Right cardiac atrium (tissue), 5 donors: Measurements from ENCODE around the gene ZNF558. TPM values are rescaled to one million over a fixed set of nuclear protein-coding genes. Genes with fewer than 3 reads are reported as not detected.
"Not testable (repeated sequence)": the region's sequence is repeated elsewhere in the genome, so short reads cannot be mapped to it uniquely, and the experiment has no call there.

Experiments used
- ATAC-seq, 2 donors: fragments of 200-7000 bp; cut with Tn5 transposase; one replicate each; pipeline versions ENCODE4 v1.8.0 to v1.9.1; 2020; ENCODE audit warnings: moderate library complexity in 2 of 2, mild to moderate bottlenecking in 1 of 2
- DNase-seq, 3 donors: peaks; one replicate each; pipeline ENCODE4 v3.0.0-alpha.2; 2020
- H3K27ac ChIP-seq: one replicate; pipeline ENCODE4 v1.5.1; 2013; ENCODE audit warnings: mild to moderate bottlenecking, low read length, control low read depth, moderate library complexity
- H3K27me3 ChIP-seq: one replicate; pipeline ENCODE4 v1.6.1; 2013; ENCODE audit not compliant: control insufficient read depth, insufficient read depth
- H3K4me1 ChIP-seq: one replicate; pipeline ENCODE4 v1.6.1; 2013; ENCODE audit warnings: low read length; ENCODE audit not compliant: control insufficient read depth, insufficient read depth
- H3K4me3 ChIP-seq: one replicate; pipeline ENCODE4 v1.5.1; 2013; ENCODE audit warnings: low read length, control low read depth
- H3K9me3 ChIP-seq: one replicate; pipeline ENCODE4 v1.6.1; 2013; ENCODE audit warnings: low read length; ENCODE audit not compliant: control insufficient read depth
- WGBS: extraction: QIAGEN DNeasy Blood & Tissue Kit; methylation state at CpG from one replicate; pipeline ENCODE4 v1.1.7; 2013; 5-methylcytosine and 5-hydroxymethylcytosine counted together
- intact Hi-C, 4 donors: fragments of 100-400 bp; cut with DNase I; formaldehyde crosslinking; loops; one replicate each; pipeline versions ENCODE4 v1.11.0 to v1.14.0; 2022 to 2023
- polyA plus RNA-seq: library from polyadenylated mRNA; stranded (reverse); fragments of 200-250 nt; gene quantifications from one replicate; pipeline ENCODE4 v1.2.3, GENCODE V29; 2013
- total RNA-seq, 4 donors: library from RNA; stranded (reverse); fragmentation: NEBNext Ultra II Directional; extraction: Animal tissue kit (Norgen Biotek cat#: 25700); gene quantifications; one replicate each; pipeline ENCODE4 v1.2.1, GENCODE V29; 2021
- donor health status: healthy with polysubstance abuse.
- donor health status: DM: no; HTN: yes; CAD: no.
- donor health status: DM: no; HTN: no; CAD: no.
- donor health status: DM: no; HTN: yes; CAD: no; lungs with severe emphysema.
- donor health status: DM: yes; HTN: yes; CAD: no.

ZNF558 gene
- total and polyA plus RNA-seq, 5 donors: 7.2 to 15.1 (median 14.4) TPM

DNA sequence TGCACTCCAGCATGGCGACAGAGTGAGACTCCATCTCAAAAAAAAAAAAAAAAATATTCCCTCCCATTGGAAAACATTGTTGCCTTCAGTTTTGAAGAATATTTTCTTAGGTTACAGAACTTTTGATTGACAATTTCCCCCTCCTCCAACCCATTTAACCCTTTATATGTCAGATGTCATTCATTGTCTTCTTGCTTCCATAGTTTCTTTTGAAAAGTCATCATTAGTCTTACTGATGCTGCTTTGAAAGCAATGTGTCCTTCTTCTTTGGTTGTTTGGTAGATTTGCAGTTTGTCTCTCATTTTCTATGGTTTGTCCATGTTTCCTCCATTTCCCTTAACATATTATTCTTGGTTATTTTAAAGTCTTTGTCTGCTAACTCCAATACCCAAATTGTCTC is 25.4 kb downstream of the ZNF558 start:
- ATAC-seq (no peak), DNase-seq (no peak)
- intact Hi-C loops: no loop called here
- H3K4me1 ChIP-seq: no peaks in the 10 kb centered on the region
- H3K9me3 ChIP-seq: peaks cover 31% of the 10 kb centered on the region
- H3K4me3 ChIP-seq: no peak overlapping the region
- no peak overlapping the region for H3K27ac ChIP-seq
- H3K27me3 ChIP-seq: no peaks in the 10 kb centered on the region
- WGBS: 100% methylated on average over 1 of the region's 1 CpG

- intact Hi-C loops: no loop called here
- Histone ChIP-seq H3K4me3 (no peak overlapping the region), H3K9me3 (peaks cover 3% of the 10 kb centered on the region), H3K4me1 (no peaks in the 10 kb centered on the region), H3K27ac (no peak overlapping the region), H3K27me3 (no peaks in the 10 kb centered on the region)
- WGBS: 63% methylated on average over 1 of the region's 1 CpG
- ATAC-seq: no peak
- DNase-seq: no peak
Observed at GRCh38 chr19:8794823-8795222, 37.3 kb downstream of the ZNF558 start.

DNA sequence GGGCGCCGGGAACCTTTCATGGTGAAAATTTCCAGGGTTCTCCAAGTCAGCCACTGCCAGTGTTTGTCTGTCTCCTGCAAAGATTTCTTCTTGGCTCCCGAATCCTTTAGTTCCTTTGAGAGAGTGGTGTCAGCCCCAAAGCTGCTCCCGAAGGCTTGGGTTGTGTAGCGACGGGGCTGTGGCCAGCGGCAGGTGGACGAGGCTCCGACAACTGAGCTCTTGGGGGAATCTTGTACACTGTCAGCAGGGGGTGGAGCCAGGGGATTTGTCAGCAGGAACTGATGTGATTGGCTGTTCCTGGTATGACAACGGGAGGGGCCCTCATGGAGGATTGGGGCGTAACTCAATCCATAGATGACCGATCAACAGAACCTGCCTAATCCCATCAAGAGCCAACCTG is 58.5 kb downstream of the ZNF558 start:
- H3K27ac ChIP-seq, H3K4me1 ChIP-seq, DNase-seq, H3K27me3 ChIP-seq, H3K9me3 ChIP-seq, ATAC-seq, H3K4me3 ChIP-seq, intact Hi-C loops: not testable (repeated sequence)
- 86% methylated on average over 6 of the region's 12 CpGs for WGBS

GRCh38 chr19:8769265-8769664 is 62.8 kb downstream of the ZNF558 start:
- 83% methylated on average over 3 of the region's 8 CpGs for WGBS

DNA sequence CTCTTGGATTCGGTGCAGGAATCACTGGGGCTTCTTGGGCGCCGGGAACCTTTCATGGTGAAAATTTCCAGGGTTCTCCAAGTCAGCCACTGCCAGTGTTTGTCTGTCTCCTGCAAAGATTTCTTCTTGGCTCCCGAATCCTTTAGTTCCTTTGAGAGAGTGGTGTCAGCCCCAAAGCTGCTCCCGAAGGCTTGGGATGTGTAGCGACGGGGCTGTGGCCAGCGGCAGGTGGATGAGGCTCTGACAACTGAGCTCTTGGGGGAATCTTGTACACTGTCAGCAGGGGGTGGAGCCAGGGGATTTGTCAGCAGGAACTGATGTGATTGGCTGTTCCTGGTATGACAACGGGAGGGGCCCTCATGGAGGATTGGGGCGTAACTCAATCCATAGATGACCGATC is 64.8 kb downstream of the ZNF558 start:
- H3K4me1 ChIP-seq, ATAC-seq, H3K9me3 ChIP-seq, H3K27me3 ChIP-seq, H3K27ac ChIP-seq, intact Hi-C loops, H3K4me3 ChIP-seq, DNase-seq: not testable (repeated sequence)
- 79% methylated on average over 5 of the region's 11 CpGs for WGBS

More at GRCh38 chr19:8769265-8769664, 62.8 kb downstream of the ZNF558 start:
- H3K27me3 ChIP-seq, H3K9me3 ChIP-seq, intact Hi-C loops, ATAC-seq, DNase-seq, H3K4me1 ChIP-seq, H3K4me3 ChIP-seq, H3K27ac ChIP-seq: not testable (repeated sequence)

Other genes starting within 250 kb of the ZNF558 start
- 10 to 100 TPM; 16.1 to 29.3 (median 22.0) TPM for gene ADAMTS10, start 221.6 kb downstream of the ZNF558 start, total RNA-seq
- gene ADAMTS10, start 221.6 kb downstream of the ZNF558 start, polyA plus RNA-seq: 18.1 TPM
- not detected for gene NFILZ, start 201.7 kb downstream of the ZNF558 start, total RNA-seq
- not detected for gene NFILZ, start 201.7 kb downstream of the ZNF558 start, polyA plus RNA-seq
- not detected for gene ACTL9, start 133.5 kb downstream of the ZNF558 start, total RNA-seq
- not detected for gene ACTL9, start 133.5 kb downstream of the ZNF558 start, polyA plus RNA-seq
- gene OR2Z1, start 110.7 kb downstream of the ZNF558 start, total RNA-seq: not detected
- gene OR2Z1, start 110.7 kb downstream of the ZNF558 start, polyA plus RNA-seq: not detected
- gene MBD3L1, start 73 bp upstream of the ZNF558 start, total RNA-seq: not detected
- not detected for gene MBD3L1, start 73 bp upstream of the ZNF558 start, polyA plus RNA-seq
- gene MUC16, start 178.1 kb upstream of the ZNF558 start, total RNA-seq: under 1 TPM in 3 of 4 donors, not detected in 1; 0.24 to 0.37 (median 0.25) TPM
- gene MUC16, start 178.1 kb upstream of the ZNF558 start, polyA plus RNA-seq: not detected